ENCODE results near the gene PDZRN3.

PDZRN3 gene

GRCh38 chr3:73616056-73616455 is 8.7 kb downstream of the PDZRN3 start:
- TF ChIP-seq GABPA (IDR thresholded peaks at IDR 0.05; ENCODE audit: low read depth) (no peak), POLR2AphosphoS5 (IDR thresholded peaks at IDR 0.05; ENCODE audit: low read depth) (no peak)
- no peak overlapping the region for H3K4me3 ChIP-seq (replicated peaks; ENCODE audit: insufficient read depth, low read length)
- H3K27me3 ChIP-seq (ENCODE audit: insufficient read depth, poor library complexity, severe bottlenecking), result no peaks in the 10 kb centered on the region
- H3K27ac ChIP-seq (replicated peaks), result no peak overlapping the region
- DNase-seq (ENCODE audit: low read depth in 1 of 2, low spot score in 1 of 2), result no peak

- H3K27me3 ChIP-seq (ENCODE audit: insufficient read depth, poor library complexity, severe bottlenecking), result no peaks in the 10 kb centered on the region
- peak overlapping the region; percentile 47 for H3K27ac ChIP-seq (replicated peaks)
- peak; percentile 8 to 56 for DNase-seq (ENCODE audit: low read depth in 1 of 2, low spot score in 1 of 2)
- no peak for TF ChIP-seq GABPA (IDR thresholded peaks at IDR 0.05; ENCODE audit: low read depth)
- TF ChIP-seq SPI1 (IDR thresholded peaks at IDR 0.05; ENCODE audit: borderline replicate concordance, low read depth), result no peak
- no peak for TF ChIP-seq CTCF (IDR thresholded peaks at IDR 0.05; ENCODE audit: insufficient read depth, low read length)
- TF ChIP-seq POLR2AphosphoS5 (IDR thresholded peaks at IDR 0.05; ENCODE audit: low read depth), result no peak
- no peak for TF ChIP-seq REST (IDR thresholded peaks at IDR 0.05; ENCODE audit: insufficient replicate concordance, low read depth)
- H3K4me3 ChIP-seq (replicated peaks; ENCODE audit: insufficient read depth, low read length), result no peak overlapping the region
Measured at GRCh38 chr3:73614419-73614818, 10.3 kb downstream of the PDZRN3 start.

GRCh38 chr3:73611176-73611575 is 13.6 kb downstream of the PDZRN3 start:
- H3K4me3 ChIP-seq (replicated peaks; ENCODE audit: insufficient read depth, low read length), result no peak overlapping the region
- no peaks in the 10 kb centered on the region for H3K27me3 ChIP-seq (ENCODE audit: insufficient read depth, poor library complexity, severe bottlenecking)
- DNase-seq (ENCODE audit: low read depth in 1 of 2, low spot score in 1 of 2), result no peak
- TF ChIP-seq POLR2AphosphoS5 (IDR thresholded peaks at IDR 0.05; ENCODE audit: low read depth) (no peak), CTCF (IDR thresholded peaks at IDR 0.05; ENCODE audit: insufficient read depth, low read length) (no peak), GABPA (IDR thresholded peaks at IDR 0.05; ENCODE audit: low read depth) (no peak), REST (IDR thresholded peaks at IDR 0.05; ENCODE audit: insufficient replicate concordance, low read depth) (no peak), SPI1 (IDR thresholded peaks at IDR 0.05; ENCODE audit: borderline replicate concordance, low read depth) (no peak)
- H3K27ac ChIP-seq (replicated peaks), result no peak overlapping the region

GRCh38 chr3:73610493-73610892 is 14.2 kb downstream of the PDZRN3 start:
- no peak for TF ChIP-seq REST (IDR thresholded peaks at IDR 0.05; ENCODE audit: insufficient replicate concordance, low read depth)
- TF ChIP-seq GABPA (IDR thresholded peaks at IDR 0.05; ENCODE audit: low read depth), result no peak
- no peak for TF ChIP-seq CTCF (IDR thresholded peaks at IDR 0.05; ENCODE audit: insufficient read depth, low read length)
- TF ChIP-seq SPI1 (IDR thresholded peaks at IDR 0.05; ENCODE audit: borderline replicate concordance, low read depth), result no peak
- no peak for TF ChIP-seq POLR2AphosphoS5 (IDR thresholded peaks at IDR 0.05; ENCODE audit: low read depth)
- Histone ChIP-seq H3K4me3 (replicated peaks; ENCODE audit: insufficient read depth, low read length) (no peak overlapping the region), H3K27me3 (ENCODE audit: insufficient read depth, poor library complexity, severe bottlenecking) (no peaks in the 10 kb centered on the region), H3K27ac (replicated peaks) (no peak overlapping the region)
- DNase-seq (ENCODE audit: low read depth in 1 of 2, low spot score in 1 of 2), result no peak
